ENCODE results near the gene H1-8.

Gene H1-8

GRCh38 chr3:129556890-129557547 lies 14.0 kb downstream of the H1-8 start:
- no peak for DNase-seq (ENCODE audit: low read depth)

- DNase-seq (ENCODE audit: low read depth) = no peak
These were observed 14.5 kb downstream of the H1-8 start for GRCh38 chr3:129557548-129557894.

- DNase-seq (ENCODE audit: low read depth) = no peak
These were observed 15.3 kb downstream of the H1-8 start for GRCh38 chr3:129558081-129558771.

GRCh38 chr3:129558772-129559564 lies 16.0 kb downstream of the H1-8 start:
- DNase-seq (ENCODE audit: low read depth) = no peak

GRCh38 chr3:129559565-129560079 lies 16.6 kb downstream of the H1-8 start:
- DNase-seq (ENCODE audit: low read depth) = no peak

- no peak for DNase-seq (ENCODE audit: low read depth)
These were observed 17.4 kb downstream of the H1-8 start for GRCh38 chr3:129560269-129560787.

- no peak for DNase-seq (ENCODE audit: low read depth)
These were observed 18.1 kb downstream of the H1-8 start for GRCh38 chr3:129560911-129561594.

- no peak for DNase-seq (ENCODE audit: low read depth)
These were observed 18.8 kb downstream of the H1-8 start for GRCh38 chr3:129561619-129562248.

- DNase-seq (ENCODE audit: low read depth) = no peak
These were observed 19.8 kb downstream of the H1-8 start for GRCh38 chr3:129562803-129563202.

GRCh38 chr3:129563332-129563731 lies 20.4 kb downstream of the H1-8 start:
- no peak for DNase-seq (ENCODE audit: low read depth)

GRCh38 chr3:129563850-129564535 lies 21.0 kb downstream of the H1-8 start:
- no peak for DNase-seq (ENCODE audit: low read depth)

GRCh38 chr3:129564981-129565644 lies 22.1 kb downstream of the H1-8 start:
- DNase-seq (ENCODE audit: low read depth) = no peak

- no peak for DNase-seq (ENCODE audit: low read depth)
These were observed 22.9 kb downstream of the H1-8 start for GRCh38 chr3:129565902-129566301.

GRCh38 chr3:129567176-129567705 lies 24.3 kb downstream of the H1-8 start:
- DNase-seq (ENCODE audit: low read depth) = no peak

- no peak for DNase-seq (ENCODE audit: low read depth)
These were observed 25.0 kb downstream of the H1-8 start for GRCh38 chr3:129567939-129568338.

- no peak for DNase-seq (ENCODE audit: low read depth)
These were observed 26.9 kb downstream of the H1-8 start for GRCh38 chr3:129569856-129570255.

GRCh38 chr3:129571605-129572547 lies 28.9 kb downstream of the H1-8 start:
- no peak for DNase-seq (ENCODE audit: low read depth)

GRCh38 chr3:129572603-129573002 lies 29.6 kb downstream of the H1-8 start:
- DNase-seq (ENCODE audit: low read depth) = no peak

GRCh38 chr3:129573493-129573892 lies 30.5 kb downstream of the H1-8 start:
- DNase-seq (ENCODE audit: low read depth) = no peak
